ENCODE measurements around the gene VIP. TPM values are rescaled to one million over a fixed set of nuclear protein-coding genes. Genes with fewer than 3 reads are reported as not detected.

The VIP gene
- total and polyA plus RNA-seq, 2 of the 13 experiments (the other 11 are each of a cell fraction or from before 2014, with no cell fraction given) = not detected

DNA sequence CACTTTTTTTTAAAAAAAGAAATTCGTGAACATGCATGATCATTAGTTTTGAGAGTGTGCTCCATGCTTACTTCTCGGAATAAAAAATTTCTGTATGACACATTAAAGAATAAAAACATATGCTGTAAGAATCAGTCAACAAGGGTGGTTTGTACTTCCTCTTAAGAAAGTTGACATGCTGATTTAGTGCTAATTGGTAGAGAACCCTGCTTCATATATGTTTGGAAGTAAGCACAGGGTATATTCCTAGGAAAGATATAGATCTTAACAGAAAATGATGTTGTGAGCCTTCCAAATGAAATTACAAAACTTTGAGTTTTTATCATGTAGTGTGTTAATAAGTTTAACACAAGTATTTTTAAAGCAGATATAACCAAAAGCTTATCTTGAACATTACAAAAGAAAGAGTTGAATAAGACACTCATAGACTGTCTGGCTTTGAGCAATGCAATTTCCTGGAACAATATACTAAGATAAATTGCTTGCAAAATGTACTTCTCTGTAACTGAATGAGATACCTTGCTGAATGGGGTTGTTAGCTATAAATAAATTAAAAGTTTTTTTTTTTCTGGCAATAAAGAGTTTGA lies 13.8 kb upstream of the VIP start:
- in situ Hi-C loops (cut with HindIII; ENCODE audit: extremely low pct_ligation_motif_present, low pct_unique_long_range_greater_than_20kb) = no loop called here
- intact Hi-C loops (cut with micrococcal nuclease; ENCODE audit: unreplicated experiment) = no loop called here
- FAIRE-seq (no peak), ATAC-seq (no peak), DNase-seq (ENCODE audit: low spot score) (no peak)
- Histone ChIP-seq H3K36me3 (replicated peaks in 1 of 2; ENCODE audit: control insufficient read depth in 1 of 2, insufficient read depth in 2 of 2, low read length in 2 of 2) (no peaks in the 10 kb centered on the region), H3K4me1 (ENCODE audit: insufficient read depth, low read length) (no peaks in the 10 kb centered on the region), H3K27me3 (ENCODE audit: control insufficient read depth in 1 of 2, insufficient read depth in 2 of 2, low read length in 2 of 2) (no peaks in the 10 kb centered on the region), H3K79me2 (ENCODE audit: insufficient read depth, low read length) (no peaks in the 10 kb centered on the region), H3K9ac (ENCODE audit: insufficient read depth, low read depth, low read length) (no peak overlapping the region), H3K4me2 (ENCODE audit: low read depth, low read length) (no peak overlapping the region), H3K27ac (ENCODE audit: extremely low read length, insufficient read depth, low read length) (no peak overlapping the region), H3K4me3 (replicated peaks in 1 of 3; ENCODE audit: insufficient read depth in 1 of 3, low read depth in 2 of 3, low read length in 3 of 3) (no peak overlapping the region), H2AFZ (ENCODE audit: low read length) (no peak overlapping the region), H4K20me1 (ENCODE audit: insufficient read depth, low read length) (no peaks in the 10 kb centered on the region), H3K9me3 (ENCODE audit: low read length) (no peaks in the 10 kb centered on the region)
- ChIA-PET POLR2A (no interaction called here), CTCF (ENCODE audit: low intra/inter-chr PET ratio, low total read pairs) (no interaction called here)
- TF ChIP-seq IKZF4 (CRISPR knock-in tag; IDR thresholded peaks at IDR 0.05; ENCODE audit: borderline replicate concordance, low read depth, not compliant biosample characterization) = no peak
- WGBS (ENCODE audit: low lambda C conversion rate) = 3% methylated on average over 2 of the region's 2 CpGs
- no TSS peak for BruUV-seq (replicated peaks)

GRCh38 chr6:152745509-152746171 lies 5.0 kb upstream of the VIP start:
- no peaks in the 10 kb centered on the region for H4K20me1 ChIP-seq (ENCODE audit: insufficient read depth, low read length)
- in situ Hi-C loops (cut with HindIII; ENCODE audit: extremely low pct_ligation_motif_present, low pct_unique_long_range_greater_than_20kb) (loop anchor here (10.0 kb wide), 1 partner anchor 209 kb away; no protein-coding TSS in a partner anchor), intact Hi-C loops (cut with micrococcal nuclease; ENCODE audit: unreplicated experiment) (loop anchor here (10.0 kb wide), 2 partner anchors 119 to 149 kb away; no protein-coding TSS in a partner anchor)
- FAIRE-seq (no peak), DNase-seq (ENCODE audit: low spot score) (no peak), ATAC-seq (no peak; the same call in 2 of the 3 replicates)
- H3K9me3 ChIP-seq (ENCODE audit: low read length) = no peaks in the 10 kb centered on the region
- peaks cover 10% of the 10 kb centered on the region; the same call in 1 of the 2 replicates for H3K4me1 ChIP-seq (ENCODE audit: insufficient read depth, low read length)
- no peak overlapping the region for H3K9ac ChIP-seq (ENCODE audit: insufficient read depth, low read depth, low read length)
- no peak overlapping the region for H3K4me2 ChIP-seq (ENCODE audit: low read depth, low read length)
- no peaks in the 10 kb centered on the region for H3K36me3 ChIP-seq (replicated peaks in 1 of 2; ENCODE audit: control insufficient read depth in 1 of 2, insufficient read depth in 2 of 2, low read length in 2 of 2)
- POLR2A ChIA-PET = no interaction called here
- WGBS (ENCODE audit: low lambda C conversion rate) = 6% methylated on average over 4 of the region's 4 CpGs
- H3K27ac ChIP-seq (ENCODE audit: extremely low read length, insufficient read depth, low read length) = no peak overlapping the region
- no peak overlapping the region for H3K4me3 ChIP-seq (replicated peaks in 1 of 3; ENCODE audit: insufficient read depth in 1 of 3, low read depth in 2 of 3, low read length in 3 of 3)
- CTCF ChIA-PET (ENCODE audit: low intra/inter-chr PET ratio, low total read pairs) = no interaction called here
- peaks cover 0 to 10% of the 10 kb centered on the region in 2 experiments; a peak in 3 of 5 replicates for H3K27me3 ChIP-seq (ENCODE audit: control insufficient read depth in 1 of 2, insufficient read depth in 2 of 2, low read length in 2 of 2)
- no TSS peak for BruUV-seq (replicated peaks)
- no peaks in the 10 kb centered on the region for H3K79me2 ChIP-seq (ENCODE audit: insufficient read depth, low read length)
- no peak overlapping the region for H2AFZ ChIP-seq (ENCODE audit: low read length)
- TF ChIP-seq, protein P1, sequence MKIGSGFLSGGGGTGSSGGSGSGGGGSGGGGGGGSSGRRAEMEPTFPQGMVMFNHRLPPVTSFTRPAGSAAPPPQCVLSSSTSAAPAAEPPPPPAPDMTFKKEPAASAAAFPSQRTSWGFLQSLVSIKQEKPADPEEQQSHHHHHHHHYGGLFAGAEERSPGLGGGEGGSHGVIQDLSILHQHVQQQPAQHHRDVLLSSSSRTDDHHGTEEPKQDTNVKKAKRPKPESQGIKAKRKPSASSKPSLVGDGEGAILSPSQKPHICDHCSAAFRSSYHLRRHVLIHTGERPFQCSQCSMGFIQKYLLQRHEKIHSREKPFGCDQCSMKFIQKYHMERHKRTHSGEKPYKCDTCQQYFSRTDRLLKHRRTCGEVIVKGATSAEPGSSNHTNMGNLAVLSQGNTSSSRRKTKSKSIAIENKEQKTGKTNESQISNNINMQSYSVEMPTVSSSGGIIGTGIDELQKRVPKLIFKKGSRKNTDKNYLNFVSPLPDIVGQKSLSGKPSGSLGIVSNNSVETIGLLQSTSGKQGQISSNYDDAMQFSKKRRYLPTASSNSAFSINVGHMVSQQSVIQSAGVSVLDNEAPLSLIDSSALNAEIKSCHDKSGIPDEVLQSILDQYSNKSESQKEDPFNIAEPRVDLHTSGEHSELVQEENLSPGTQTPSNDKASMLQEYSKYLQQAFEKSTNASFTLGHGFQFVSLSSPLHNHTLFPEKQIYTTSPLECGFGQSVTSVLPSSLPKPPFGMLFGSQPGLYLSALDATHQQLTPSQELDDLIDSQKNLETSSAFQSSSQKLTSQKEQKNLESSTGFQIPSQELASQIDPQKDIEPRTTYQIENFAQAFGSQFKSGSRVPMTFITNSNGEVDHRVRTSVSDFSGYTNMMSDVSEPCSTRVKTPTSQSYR (CRISPR knock-in tag; IDR thresholded peaks at IDR 0.05; ENCODE audit: borderline replicate concordance) = no peak
- TF ChIP-seq ARNTL (CRISPR knock-in tag; IDR thresholded peaks at IDR 0.05) (no peak), ZNF282 (IDR thresholded peaks at IDR 0.05; ENCODE audit: partially characterized antibody) (no peak), ZNF557 (CRISPR knock-in tag; IDR thresholded peaks at IDR 0.05) (no peak), ZNF577 (CRISPR knock-in tag; IDR thresholded peaks at IDR 0.05; ENCODE audit: borderline replicate concordance, low read depth) (no peak), ZNF605 (CRISPR knock-in tag; IDR thresholded peaks at IDR 0.05) (no peak), JUND (CRISPR knock-in tag; IDR thresholded peaks at IDR 0.05) (no peak)
- TF ChIP-seq, protein P2, sequence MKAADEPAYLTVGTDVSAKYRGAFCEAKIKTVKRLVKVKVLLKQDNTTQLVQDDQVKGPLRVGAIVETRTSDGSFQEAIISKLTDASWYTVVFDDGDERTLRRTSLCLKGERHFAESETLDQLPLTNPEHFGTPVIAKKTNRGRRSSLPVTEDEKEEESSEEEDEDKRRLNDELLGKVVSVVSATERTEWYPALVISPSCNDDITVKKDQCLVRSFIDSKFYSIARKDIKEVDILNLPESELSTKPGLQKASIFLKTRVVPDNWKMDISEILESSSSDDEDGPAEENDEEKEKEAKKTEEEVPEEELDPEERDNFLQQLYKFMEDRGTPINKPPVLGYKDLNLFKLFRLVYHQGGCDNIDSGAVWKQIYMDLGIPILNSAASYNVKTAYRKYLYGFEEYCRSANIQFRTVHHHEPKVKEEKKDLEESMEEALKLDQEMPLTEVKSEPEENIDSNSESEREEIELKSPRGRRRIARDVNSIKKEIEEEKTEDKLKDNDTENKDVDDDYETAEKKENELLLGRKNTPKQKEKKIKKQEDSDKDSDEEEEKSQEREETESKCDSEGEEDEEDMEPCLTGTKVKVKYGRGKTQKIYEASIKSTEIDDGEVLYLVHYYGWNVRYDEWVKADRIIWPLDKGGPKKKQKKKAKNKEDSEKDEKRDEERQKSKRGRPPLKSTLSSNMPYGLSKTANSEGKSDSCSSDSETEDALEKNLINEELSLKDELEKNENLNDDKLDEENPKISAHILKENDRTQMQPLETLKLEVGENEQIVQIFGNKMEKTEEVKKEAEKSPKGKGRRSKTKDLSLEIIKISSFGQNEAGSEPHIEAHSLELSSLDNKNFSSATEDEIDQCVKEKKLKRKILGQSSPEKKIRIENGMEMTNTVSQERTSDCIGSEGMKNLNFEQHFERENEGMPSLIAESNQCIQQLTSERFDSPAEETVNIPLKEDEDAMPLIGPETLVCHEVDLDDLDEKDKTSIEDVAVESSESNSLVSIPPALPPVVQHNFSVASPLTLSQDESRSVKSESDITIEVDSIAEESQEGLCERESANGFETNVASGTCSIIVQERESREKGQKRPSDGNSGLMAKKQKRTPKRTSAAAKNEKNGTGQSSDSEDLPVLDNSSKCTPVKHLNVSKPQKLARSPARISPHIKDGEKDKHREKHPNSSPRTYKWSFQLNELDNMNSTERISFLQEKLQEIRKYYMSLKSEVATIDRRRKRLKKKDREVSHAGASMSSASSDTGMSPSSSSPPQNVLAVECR (CRISPR knock-in tag; IDR thresholded peaks at IDR 0.05; ENCODE audit: borderline replicate concordance) = no peak
